Suprapubic skin (tissue), 4 donors: ENCODE results near the gene DEPDC5.

Experiments used
- POLR2A ChIP-seq, 2 donors: fragments of 450-650 bp; IDR thresholded peaks; one replicate each; pipeline ENCODE4 v1.6.1; 2017; ENCODE audit warnings: antibody characterized with exemption in 2 of 2, mild to moderate bottlenecking in 2 of 2, moderate library complexity in 2 of 2
- POLR2AphosphoS5 ChIP-seq, 3 donors: sonication (generic); formaldehyde crosslinking; IDR thresholded peaks; one replicate each; pipeline ENCODE4 v1.6.1; 2017; ENCODE audit warnings: antibody characterized with exemption in 3 of 3
- TF ChIP-seq, protein P1 (sequence below), 2 donors: fragments of 200-600 bp in 1 of 2; fragments of 450-650 bp in 1 of 2; sonication (generic) in 1 of 2; IDR thresholded peaks; one replicate each; pipeline ENCODE4 v1.5.1; 2016 to 2019; ENCODE audit warnings: antibody characterized with exemption in 2 of 2, mild to moderate bottlenecking in 1 of 2, moderate library complexity in 1 of 2

DNA sequence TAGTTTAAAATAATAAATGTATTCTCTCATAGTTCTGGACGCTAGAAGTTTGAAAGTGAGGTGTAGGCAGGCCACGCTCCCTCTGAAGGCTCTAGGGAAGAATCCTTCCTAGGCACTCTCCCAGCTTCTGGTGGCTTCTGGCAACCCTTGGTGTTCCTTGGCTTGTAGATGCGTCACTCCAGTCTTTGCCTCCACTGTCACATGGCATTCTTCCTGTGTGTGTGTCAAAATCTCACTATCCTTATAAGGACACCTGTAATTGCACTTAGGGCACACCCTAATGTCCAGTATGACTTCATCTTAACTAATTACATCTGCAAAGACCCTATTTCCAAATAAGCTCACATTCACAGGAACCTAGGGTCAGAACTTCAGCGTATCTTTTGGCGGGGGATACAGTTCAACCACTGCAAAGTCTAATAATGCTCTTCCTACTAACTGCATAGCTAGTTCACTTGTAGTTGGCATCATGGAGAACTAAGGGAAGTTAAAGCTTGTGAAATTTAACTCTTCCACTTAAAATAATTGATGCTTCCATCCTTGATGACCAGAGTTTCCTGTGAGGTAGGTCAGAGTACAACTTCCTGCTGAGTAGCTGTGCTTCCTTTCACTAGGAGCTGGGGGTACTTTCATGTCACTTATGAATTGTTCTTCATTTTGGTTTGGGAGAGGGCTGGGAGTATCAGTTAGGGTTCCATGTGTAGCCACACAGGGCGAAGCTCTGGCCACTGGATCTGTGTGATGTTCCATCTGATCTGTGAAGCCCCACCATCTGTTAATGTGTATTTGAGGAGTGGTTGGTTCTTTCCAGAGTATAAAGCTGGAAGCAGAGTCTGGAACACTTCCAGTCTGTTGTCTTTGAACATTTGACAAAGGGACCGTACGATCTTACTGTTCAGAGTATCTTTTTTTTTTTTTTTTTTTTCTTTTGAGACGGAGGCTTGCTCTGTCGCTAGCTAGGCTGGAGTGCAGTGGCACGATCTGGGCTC lies 201.0 kb downstream of the DEPDC5 start:
- no peak for TF ChIP-seq POLR2A (IDR thresholded peaks at IDR 0.05)
- TF ChIP-seq, protein P1, sequence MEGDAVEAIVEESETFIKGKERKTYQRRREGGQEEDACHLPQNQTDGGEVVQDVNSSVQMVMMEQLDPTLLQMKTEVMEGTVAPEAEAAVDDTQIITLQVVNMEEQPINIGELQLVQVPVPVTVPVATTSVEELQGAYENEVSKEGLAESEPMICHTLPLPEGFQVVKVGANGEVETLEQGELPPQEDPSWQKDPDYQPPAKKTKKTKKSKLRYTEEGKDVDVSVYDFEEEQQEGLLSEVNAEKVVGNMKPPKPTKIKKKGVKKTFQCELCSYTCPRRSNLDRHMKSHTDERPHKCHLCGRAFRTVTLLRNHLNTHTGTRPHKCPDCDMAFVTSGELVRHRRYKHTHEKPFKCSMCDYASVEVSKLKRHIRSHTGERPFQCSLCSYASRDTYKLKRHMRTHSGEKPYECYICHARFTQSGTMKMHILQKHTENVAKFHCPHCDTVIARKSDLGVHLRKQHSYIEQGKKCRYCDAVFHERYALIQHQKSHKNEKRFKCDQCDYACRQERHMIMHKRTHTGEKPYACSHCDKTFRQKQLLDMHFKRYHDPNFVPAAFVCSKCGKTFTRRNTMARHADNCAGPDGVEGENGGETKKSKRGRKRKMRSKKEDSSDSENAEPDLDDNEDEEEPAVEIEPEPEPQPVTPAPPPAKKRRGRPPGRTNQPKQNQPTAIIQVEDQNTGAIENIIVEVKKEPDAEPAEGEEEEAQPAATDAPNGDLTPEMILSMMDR (IDR thresholded peaks at IDR 0.05) = no peak
- TF ChIP-seq POLR2AphosphoS5 (IDR thresholded peaks at IDR 0.05) = no peak
